ENCODE results near the gene B4GALT3. TPM values are rescaled to one million over a fixed set of nuclear protein-coding genes. Genes with fewer than 3 reads are reported as not detected.

B4GALT3 gene
- total and polyA plus RNA-seq, 2 experiments from 2014 or later: 36.9 to 44.7 TPM

DNA sequence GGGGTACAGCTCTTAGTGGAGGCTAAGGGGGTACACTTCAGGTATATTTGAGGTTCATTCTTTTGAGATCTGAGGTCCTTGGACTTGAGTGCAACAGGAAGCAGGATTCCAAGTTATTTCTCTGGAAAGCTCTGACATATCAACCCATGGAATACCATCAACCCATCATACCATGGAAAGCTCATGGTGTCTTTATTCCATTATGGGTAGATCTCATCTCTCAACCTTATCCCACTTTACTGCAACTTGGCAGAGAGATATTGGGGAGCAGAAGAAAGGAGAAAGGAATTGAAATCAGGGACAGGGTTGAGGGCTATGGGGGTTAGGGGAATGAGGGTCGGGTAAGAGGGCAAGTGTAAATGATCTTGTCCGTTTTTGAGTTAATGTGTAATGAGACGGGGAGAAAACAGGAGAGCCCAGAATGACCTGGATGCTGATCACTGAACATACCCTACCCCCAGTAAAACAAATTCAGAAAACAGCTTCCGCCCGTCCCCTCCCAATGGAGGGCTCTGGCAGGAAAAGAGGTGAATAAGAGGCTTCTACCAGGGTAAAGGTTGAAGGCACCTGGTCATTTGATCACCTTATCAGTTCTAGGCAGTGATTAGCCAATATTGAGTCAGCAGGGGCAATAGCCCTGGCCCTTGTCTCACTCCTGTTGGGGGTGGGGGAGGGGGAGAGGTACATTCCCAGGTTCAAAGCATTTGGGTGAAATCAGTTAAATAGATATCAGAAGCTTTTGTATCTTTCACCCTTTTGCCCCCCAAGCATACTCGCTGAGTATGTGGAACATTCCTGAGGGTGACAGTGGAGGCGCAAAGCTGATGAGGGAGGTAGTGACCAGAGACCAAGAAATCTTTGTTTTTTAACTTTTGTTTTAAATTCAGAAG lies 46.7 kb upstream of the B4GALT3 start:
- no peaks in the 10 kb centered on the region for H3K36me3 ChIP-seq
- H3K9me3 ChIP-seq (ENCODE audit: low read depth): no peaks in the 10 kb centered on the region
- peaks cover 8% of the 10 kb centered on the region for H3K4me1 ChIP-seq (ENCODE audit: low read depth)
- DNase-seq (ENCODE audit: low read depth in 1 of 2, low spot score in 1 of 2): no peak
- TF ChIP-seq CTCF (IDR thresholded peaks at IDR 0.05; ENCODE audit: low read depth, low read length): no peak
- H3K4me3 ChIP-seq: no peak overlapping the region
- no peak overlapping the region for H3K27ac ChIP-seq
- no peaks in the 10 kb centered on the region for H3K27me3 ChIP-seq

GRCh38 chr1:161222175-161223019 lies 45.1 kb upstream of the B4GALT3 start:
- no peak for DNase-seq (ENCODE audit: low read depth in 1 of 2, low spot score in 1 of 2)
- Histone ChIP-seq H3K9me3 (ENCODE audit: low read depth) (no peaks in the 10 kb centered on the region), H3K36me3 (no peaks in the 10 kb centered on the region), H3K4me3 (no peak overlapping the region), H3K27ac (no peak overlapping the region), H3K27me3 (no peaks in the 10 kb centered on the region), H3K4me1 (ENCODE audit: low read depth) (peaks cover 4% of the 10 kb centered on the region)
- TF ChIP-seq CTCF (IDR thresholded peaks at IDR 0.05; ENCODE audit: low read depth, low read length): no peak

- no peak for DNase-seq (ENCODE audit: low read depth in 1 of 2, low spot score in 1 of 2)
- peaks cover 6% of the 10 kb centered on the region for H3K4me1 ChIP-seq (ENCODE audit: low read depth)
- no peaks in the 10 kb centered on the region for H3K9me3 ChIP-seq (ENCODE audit: low read depth)
- H3K27ac ChIP-seq: no peak overlapping the region
- H3K4me3 ChIP-seq: no peak overlapping the region
- no peaks in the 10 kb centered on the region for H3K36me3 ChIP-seq
- no peaks in the 10 kb centered on the region for H3K27me3 ChIP-seq
- TF ChIP-seq CTCF (IDR thresholded peaks at IDR 0.05; ENCODE audit: low read depth, low read length): no peak
Measured at GRCh38 chr1:161220002-161220401, 42.7 kb upstream of the B4GALT3 start.

GRCh38 chr1:161219078-161219892 lies 42.0 kb upstream of the B4GALT3 start:
- no peak for TF ChIP-seq CTCF (IDR thresholded peaks at IDR 0.05; ENCODE audit: low read depth, low read length)
- H3K27me3 ChIP-seq: no peaks in the 10 kb centered on the region

More at GRCh38 chr1:161219078-161219892, 42.0 kb upstream of the B4GALT3 start:
- DNase-seq (ENCODE audit: low read depth in 1 of 2, low spot score in 1 of 2): no peak
- H3K9me3 ChIP-seq (ENCODE audit: low read depth): no peaks in the 10 kb centered on the region
- no peak overlapping the region for H3K27ac ChIP-seq
- H3K36me3 ChIP-seq: no peaks in the 10 kb centered on the region
- H3K4me1 ChIP-seq (ENCODE audit: low read depth): peaks cover 6% of the 10 kb centered on the region
- no peak overlapping the region for H3K4me3 ChIP-seq
